ENCODE results near the gene HLCS.

Gene HLCS

DNA sequence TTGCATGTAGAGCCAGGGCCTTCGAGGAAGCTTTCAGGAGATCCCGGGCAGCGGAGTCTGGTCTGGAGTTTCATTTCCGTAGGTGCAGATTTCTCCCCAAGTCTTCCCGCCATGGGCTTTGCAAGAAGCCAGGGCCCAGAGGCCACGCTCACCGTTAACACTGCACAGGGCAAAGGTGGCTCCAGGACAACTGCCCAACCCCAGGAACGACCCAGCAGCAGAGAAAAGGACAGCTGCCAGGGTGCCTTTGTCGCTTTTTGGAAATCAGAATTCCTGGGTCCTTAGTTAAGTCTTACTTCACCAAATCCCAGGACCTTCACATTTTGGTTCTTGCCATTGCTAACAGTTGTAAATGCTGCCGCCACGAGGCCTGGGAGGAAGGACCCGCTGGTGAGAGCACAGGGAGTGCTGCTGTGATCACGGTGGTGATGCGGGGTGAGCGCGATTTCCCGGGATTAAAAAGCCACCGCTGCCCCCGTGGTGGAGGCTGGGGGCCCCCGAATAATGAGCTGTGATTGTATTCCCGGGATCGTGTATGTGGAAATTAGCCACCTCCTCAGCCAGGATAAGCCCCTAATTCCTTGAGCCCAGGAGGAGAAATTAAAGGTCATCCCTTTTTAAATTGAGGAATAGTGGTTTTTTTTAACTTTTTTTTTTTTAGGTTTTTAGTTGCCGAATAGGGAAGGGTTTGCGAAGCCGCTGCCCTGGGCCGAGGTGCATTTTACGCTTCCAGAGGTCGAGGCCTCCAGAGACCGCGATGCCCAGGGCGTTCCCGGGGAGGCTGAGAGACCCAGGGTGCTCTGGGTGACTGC lies 259.3 kb downstream of the HLCS start:
- DNase-seq (ENCODE audit: low read depth in 4 of 4, low spot score in 1 of 4) = no peak

DNA sequence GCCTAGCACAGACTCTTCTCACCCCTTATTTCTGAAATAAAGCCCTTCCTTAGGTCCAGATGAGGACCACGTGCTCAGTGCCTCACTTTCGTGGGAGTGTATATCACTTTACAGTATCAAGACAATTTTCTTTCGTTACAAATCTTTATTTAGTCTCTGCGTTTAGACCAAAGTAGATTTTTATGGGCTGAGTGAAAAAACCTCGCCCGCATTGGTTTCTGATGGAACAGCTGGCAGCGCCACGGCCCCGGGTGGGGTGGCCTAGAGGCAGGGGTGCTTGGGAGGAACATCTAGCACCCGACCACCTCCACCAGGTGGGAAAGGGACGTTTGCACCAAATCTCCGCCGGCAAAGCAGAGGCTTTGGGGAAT lies 260.0 kb downstream of the HLCS start:
- DNase-seq (ENCODE audit: low read depth in 4 of 4, low spot score in 1 of 4) = no peak

DNA sequence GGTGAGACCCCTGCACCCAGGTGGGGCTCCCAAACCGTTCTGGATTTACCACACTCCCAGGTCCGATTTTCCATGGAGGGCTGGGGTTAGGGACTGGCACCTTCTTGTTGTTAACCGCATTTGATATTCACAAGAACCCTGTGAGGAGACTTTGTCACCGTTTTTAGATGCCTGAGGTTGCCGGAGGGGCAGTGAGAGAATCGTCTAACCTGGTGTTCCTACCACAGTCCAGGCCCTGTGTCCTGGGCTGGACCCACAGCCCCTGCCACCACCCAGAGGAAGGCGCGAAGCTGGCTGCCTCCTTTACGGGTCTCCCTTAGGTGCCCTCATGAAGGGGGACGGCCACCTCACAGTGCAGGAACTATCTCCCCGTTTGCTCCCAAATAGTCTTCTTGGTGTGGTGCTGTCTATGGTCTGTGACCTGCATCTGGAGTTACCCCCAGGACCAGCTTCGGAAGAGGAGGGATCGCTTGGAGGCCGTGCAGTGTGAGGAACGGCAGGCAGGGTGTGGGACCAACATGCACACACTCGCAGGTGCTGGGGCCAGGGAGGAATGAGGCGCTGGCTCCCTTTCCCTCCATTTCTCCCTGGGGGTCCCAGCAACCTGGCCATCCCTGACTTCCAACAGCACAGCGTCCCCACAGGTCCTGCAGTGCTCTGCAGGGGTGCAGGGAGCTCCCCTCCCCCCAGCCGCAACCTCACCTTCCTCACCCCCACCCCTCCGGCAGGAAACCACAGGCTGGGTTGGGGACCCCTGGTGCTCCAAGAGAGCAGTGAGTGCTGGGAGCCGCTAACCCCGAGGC lies 260.6 kb downstream of the HLCS start:
- no peak for DNase-seq (ENCODE audit: low read depth in 4 of 4, low spot score in 1 of 4)

DNA sequence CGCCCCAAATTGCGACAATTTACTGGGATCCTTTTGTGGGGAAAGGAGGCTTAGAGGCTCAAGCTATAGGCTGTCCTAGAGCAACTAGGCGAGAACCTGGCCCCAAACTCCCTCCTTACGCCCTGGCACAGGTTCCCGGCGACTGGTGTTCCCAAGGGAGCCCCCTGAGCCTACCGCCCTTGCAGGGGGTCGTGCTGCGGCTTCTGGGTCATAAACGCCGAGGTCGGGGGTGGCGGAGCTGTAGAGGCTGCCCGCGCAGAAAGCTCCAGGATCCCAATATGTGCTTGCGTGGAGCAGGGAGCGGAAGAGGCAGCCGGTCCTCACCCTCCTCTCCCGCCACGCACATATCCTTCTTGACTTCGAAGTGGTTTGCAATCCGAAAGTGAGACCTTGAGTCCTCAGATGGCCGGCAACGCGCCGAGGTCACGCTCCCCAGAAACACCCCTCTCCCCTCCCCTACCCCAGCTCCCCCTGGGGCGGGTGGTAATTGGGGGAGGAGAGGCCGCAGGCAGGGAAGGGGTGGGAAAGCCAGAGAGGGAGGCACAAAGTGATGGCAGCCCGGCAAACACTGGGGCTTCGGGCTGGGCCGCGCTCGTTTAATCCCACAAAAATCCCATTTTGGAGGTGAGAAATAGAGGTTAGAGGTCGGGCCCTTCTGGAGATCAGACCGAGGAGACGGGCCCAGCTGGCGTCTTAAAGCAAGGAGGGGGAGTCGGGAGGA lies 261.4 kb downstream of the HLCS start:
- no peak for DNase-seq (ENCODE audit: low read depth in 4 of 4, low spot score in 1 of 4)

DNA sequence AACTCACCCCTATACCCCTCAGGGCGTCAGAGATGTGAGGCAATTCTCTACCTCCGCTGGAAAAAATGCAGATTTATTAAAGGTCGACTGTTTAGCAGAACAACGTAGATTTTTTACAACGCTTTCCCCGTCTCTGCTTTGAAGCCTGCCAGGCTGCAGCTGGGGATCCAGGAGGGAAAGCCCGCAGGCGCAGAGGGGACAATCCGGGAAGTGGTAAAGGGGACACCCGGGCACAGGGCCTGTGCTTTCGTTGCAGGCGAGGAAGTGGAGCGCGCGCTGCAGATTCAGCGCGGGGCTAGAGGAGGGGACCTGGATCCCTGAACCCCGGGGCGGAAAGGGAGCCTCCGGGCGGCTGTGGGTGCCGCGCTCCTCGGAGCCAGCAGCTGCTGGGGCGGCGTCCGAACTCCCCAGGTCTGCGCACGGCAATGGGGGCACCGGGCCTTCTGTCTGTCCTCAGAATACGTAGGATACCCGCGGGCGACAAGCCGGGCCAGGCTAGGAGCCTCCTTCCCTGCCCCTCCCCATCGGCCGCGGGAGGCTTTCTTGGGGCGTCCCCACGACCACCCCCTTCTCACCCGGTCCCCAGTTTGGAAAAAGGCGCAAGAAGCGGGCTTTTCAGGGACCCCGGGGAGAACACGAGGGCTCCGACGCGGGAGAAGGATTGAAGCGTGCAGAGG lies 262.1 kb downstream of the HLCS start:
- no peak for DNase-seq (ENCODE audit: low read depth in 4 of 4, low spot score in 1 of 4)

GRCh38 chr21:36703626-36704280 lies 262.7 kb downstream of the HLCS start:
- no peak for DNase-seq (ENCODE audit: low read depth in 4 of 4, low spot score in 1 of 4)

GRCh38 chr21:36703123-36703522 lies 263.3 kb downstream of the HLCS start:
- no peak for DNase-seq (ENCODE audit: low read depth in 4 of 4, low spot score in 1 of 4)

GRCh38 chr21:36702622-36702968 lies 263.9 kb downstream of the HLCS start:
- no peak for DNase-seq (ENCODE audit: low read depth in 4 of 4, low spot score in 1 of 4)

GRCh38 chr21:36701756-36702621 lies 264.5 kb downstream of the HLCS start:
- DNase-seq (ENCODE audit: low read depth in 4 of 4, low spot score in 1 of 4) = no peak

- no peak for DNase-seq (ENCODE audit: low read depth in 4 of 4, low spot score in 1 of 4)
Observed at GRCh38 chr21:36700971-36701755, 265.3 kb downstream of the HLCS start.
